HTR-8/SVneo (cell line): ENCODE data around the gene CLPSL2.

Experiments used
- DNase-seq: peaks from one replicate; pipeline ENCODE4 v3.0.0; 2011; ENCODE audit warnings: low spot score, mixed read lengths; ENCODE audit not compliant: insufficient read length
- FAIRE-seq: peaks from 2 replicates; lab custom pipeline; 2011; peaks lifted over from hg19 to GRCh38; lab: Jason Lieb, UNC

The CLPSL2 gene

DNA sequence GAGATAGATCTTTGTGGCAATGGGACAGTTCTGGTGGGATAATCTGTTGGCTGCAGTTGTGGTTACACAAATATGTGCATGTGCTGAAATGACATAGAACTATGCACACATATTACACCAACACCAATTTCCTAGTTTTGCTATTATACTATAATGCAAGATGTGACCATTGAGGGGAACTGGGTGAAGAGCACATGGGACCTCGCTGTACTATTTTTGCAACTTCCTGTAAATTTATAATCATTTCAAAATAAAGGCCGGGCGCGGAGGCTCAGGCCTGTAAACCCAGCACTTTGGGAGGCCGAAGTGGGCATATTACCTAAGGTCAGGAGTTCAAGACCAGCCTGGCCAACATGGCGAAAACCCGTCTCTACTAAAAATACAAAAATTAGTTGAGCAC, 30.9 kb upstream of the CLPSL2 start:
- DNase-seq = no peak
- FAIRE-seq = no peak

DNA sequence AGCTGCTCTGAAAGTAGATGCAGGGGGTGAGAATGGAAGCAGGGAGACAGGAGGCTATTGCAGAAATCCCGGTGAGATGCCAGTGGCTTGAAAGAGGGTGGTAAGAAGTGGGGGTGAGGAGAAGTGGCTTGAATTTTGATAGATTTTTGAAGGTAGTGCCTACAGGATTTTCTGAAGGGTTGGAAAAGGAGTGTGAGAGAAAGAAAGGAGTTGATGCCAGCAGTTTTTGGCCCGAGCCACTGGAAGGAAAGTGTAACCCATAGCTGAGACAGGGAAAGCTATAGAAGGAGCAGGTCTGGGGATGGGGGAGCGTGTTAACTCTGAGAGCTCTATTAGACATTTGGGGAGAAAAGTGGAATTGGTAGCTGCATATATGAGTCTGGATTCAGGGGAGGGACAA, 29.9 kb upstream of the CLPSL2 start:
- no peak for FAIRE-seq
- DNase-seq = no peak

DNA sequence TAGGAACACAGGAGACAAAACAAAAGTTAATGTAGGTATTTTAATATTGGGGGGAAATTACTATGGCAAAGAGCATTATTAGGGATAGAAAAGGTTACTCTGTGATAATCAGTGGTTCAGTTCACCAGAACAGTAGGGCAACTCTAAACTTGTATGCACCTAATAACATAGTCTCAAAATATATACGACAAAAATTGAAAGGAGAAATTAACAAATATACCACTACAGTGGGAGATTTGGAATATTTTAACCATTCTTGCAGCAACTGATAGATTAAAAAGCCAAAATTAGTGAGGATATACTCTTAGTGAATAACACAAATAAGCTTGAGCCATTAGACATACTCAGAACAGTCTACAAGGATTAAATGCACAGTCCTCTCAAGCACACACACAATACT, 28.5 kb upstream of the CLPSL2 start:
- FAIRE-seq (no peak), DNase-seq (no peak)

DNA sequence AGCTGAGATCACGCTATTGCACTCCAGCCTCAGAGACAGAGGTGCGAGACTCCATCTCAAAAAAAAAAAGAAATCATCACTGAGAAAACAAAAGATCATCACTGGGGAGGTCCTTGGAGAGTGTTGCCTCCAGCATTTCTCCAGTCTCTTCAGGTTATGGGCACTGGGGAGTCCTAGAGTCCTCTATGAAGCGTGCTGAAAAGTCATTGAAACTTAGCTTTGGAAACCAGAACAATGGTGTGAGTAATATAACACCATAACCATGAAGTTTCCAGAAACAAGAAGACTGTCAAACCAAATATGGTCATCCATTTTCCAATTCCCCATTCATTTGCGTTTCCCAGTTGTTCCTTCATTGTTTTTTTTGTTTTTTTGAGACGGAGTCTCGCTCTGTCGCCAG, 25.8 kb upstream of the CLPSL2 start:
- DNase-seq (no peak), FAIRE-seq (no peak)

DNA sequence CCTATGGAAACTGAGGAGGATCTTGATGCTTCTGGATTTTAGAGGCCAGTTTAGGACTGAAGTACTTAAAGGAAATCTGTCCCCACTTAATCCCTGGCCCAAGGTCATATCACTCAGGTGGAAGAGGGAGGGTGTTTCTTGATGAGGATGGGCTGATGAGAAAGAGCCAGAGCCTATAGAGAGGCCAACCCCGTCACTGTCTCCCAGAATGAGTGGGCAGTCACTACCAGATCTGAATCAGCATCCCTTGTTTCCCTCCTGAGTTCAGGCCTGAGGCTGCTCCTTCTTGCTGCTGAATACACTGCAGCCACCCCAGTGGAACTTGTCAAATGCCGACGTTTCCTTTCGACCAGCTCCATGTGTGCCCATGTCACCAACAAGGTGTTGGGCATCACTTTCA, 24.8 kb upstream of the CLPSL2 start:
- DNase-seq (no peak), FAIRE-seq (no peak)

DNA sequence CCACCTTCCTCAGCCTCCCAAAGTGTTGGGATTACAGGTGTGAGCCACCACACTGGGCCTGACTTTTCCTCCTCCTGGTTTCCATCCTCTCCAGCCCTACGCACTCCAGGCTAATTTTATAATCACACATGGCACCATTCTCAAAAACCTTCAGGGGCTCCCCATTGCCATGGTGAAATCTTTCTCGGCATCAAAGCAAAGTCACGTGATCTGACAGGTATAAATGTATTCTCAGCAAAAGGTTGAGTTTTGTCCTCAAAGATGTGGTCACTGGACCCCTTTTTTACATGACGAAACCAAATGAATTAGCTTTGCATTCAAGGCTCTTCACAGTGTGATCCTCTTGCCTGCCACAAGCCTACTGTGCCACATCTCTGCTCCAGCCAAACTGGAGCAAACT, 24.1 kb upstream of the CLPSL2 start:
- FAIRE-seq (no peak), DNase-seq (no peak)

DNA sequence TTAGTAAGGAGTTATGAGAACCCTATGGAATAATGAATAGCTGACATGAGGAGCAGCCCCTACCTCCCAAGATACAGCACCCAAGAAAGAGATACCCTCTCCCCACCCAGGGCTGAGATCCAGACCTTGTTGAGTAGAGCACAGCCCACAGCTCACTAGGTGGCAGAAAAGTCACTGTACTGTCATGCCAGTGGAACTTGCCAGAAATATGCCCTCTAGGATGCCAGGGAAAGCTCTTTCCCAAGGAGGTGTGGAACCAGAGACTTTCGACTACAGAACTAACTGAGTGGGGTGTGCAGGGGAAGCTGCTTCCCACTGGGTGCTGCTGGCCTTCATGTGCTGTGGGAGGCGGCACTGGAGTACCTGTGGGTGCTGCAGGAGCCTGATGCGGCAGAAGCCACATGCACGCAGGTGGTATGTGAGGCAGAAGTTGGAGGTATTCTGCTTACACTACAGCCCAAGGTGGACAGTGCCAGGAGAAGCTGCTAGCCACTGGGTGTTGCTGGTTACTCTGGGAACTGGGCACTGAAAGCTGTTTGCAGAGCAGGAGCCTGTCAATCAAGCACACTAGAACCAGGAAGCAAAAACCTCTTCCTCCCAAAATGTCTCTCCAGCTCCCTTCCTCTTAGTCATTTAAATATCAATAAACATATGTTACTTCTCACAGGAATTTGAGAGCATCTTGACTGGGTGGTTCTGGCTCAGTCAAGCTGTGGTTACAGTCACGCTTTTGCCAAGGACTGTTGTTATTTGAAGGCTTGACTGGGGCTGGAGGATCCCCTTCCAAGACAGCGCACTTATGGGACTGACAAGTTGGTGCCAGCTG, 21.7 kb upstream of the CLPSL2 start:
- DNase-seq = no peak
- no peak for FAIRE-seq

DNA sequence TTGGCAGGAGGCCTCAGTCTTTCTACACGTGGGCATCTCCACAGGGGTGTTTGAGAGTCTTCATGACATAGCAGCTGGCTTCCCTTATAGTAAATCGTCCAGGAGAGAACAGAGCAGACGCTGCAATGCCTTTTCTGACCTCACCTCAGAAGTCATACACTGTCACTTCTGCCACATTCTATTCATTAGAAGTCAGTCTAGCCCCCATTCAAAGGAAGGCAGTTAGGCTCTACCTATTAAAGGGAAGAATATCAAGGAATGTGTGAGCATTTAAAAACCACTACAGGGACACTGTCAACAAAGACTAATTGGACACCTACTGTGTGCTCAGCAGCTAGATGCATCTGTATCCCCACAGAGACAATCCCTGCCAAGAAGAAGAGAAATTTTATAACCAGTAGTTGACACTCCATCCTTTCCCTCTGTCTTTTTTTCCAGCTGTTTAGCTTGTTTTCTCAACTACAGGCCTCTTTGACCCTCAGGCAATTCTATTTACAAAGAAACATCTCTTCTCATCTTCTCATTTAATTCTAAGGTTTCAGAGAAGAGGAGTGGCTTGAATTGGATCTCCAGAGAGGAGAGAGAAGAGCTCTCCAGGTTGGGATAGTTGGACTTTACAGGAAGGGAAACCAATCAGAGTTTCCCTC, 21.0 kb upstream of the CLPSL2 start:
- DNase-seq = no peak
- no peak for FAIRE-seq

DNA sequence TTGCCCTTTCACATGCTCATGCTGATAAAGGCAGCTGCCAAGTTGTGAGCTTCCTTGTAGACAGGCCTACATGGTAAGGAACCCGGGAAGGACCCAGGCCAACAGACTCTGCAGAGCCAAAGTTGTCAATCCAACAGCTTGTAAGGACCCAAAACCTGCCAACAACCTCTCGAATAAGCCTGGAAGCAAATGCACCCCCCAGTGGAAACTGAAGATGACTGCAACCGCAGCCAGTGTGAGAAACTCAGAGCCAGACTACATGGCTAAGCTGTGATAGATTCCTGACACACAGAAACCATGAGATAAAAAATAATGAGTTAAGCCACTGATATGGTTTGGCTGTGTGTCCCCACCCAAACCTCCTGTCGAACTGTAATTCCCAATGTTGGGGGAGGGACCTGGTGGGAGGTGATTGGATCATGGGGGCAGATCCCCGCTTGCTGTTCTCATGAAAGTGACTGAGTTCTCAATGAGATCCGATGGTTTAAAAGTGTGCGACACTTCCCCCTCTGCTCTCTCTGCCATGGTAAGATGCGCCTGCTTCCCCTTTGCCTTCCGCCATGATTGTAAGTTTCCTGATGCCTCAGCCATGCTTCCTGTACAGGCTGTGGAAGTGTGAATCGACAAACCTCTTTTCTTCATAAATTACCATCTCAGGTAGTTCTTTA, 18.8 kb upstream of the CLPSL2 start:
- FAIRE-seq (no peak), DNase-seq (peak; percentile 57)

DNA sequence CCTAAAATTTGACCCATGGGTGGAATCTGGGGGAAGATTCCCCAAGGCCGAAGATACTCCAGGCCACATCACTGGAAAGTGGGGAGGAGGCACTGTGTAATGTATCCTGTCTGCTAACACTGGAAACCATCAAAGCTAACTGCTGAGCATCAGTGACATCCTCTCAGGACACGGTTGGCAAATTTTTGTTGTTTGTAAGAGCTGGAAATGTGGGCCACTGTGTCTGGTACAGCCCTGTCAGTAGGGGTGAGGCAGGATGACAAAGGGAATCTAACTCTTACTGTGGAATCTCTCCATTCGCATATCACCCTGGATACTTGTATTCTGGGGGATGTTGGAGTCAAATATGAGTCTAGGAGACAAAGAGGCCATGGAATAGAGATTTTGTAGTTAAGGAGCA, 17.0 kb upstream of the CLPSL2 start:
- no peak for FAIRE-seq
- DNase-seq = no peak

DNA sequence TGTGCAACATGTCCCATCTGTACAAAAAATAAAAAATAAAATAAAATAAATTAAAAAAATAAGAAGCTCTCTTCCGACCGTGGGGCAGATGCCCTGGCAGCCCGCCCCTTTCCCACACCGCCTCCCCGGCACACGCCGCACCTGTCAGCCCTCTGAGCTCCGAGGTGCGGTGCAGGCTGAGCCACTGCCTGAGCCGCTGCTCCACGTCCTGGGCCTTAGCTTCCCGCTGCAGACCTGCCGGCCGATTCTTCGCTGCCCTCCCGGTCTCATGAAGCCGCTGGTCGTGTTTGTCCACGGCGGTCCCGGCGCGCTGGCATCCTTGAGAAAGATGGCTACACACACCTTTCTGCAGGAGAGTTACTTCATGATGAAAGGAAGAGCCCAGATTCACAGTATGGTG, 10.7 kb upstream of the CLPSL2 start:
- FAIRE-seq = no peak
- no peak for DNase-seq

DNA sequence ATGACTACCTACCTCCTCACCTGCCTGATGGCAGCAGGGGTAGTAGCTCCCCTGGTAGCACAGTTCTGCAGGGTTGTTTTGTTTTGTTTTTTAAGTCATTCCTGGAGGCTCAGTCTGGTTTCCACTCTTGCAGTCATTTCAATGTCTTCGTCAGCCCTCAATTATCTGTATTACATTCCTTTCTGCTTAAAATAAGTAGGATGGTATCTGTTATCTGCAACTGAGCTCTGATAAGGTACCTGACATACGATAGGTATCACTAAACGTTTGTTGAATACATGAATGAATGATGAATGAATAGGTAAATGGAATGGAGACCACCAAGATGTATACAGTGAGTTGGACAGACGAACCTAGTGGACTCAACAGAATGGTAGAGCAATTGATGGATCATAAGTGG, 7.2 kb upstream of the CLPSL2 start:
- FAIRE-seq (no peak), DNase-seq (no peak)

DNA sequence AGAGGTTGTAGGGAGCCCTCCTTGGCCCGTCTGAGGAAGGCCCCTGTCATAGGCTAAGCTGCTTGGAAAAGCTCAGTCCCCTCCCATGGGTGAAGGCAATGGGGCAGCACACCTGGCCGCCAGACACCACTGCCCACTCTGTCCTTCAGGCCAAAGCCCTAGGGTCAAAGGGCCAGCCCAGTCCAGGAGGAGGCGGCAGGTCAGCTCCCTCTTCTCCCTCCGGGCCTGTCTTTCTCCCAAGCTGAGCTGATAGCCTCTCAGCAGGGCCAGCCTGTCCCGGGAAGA, 5.1 kb upstream of the CLPSL2 start:
- no peak for DNase-seq
- FAIRE-seq = no peak

DNA sequence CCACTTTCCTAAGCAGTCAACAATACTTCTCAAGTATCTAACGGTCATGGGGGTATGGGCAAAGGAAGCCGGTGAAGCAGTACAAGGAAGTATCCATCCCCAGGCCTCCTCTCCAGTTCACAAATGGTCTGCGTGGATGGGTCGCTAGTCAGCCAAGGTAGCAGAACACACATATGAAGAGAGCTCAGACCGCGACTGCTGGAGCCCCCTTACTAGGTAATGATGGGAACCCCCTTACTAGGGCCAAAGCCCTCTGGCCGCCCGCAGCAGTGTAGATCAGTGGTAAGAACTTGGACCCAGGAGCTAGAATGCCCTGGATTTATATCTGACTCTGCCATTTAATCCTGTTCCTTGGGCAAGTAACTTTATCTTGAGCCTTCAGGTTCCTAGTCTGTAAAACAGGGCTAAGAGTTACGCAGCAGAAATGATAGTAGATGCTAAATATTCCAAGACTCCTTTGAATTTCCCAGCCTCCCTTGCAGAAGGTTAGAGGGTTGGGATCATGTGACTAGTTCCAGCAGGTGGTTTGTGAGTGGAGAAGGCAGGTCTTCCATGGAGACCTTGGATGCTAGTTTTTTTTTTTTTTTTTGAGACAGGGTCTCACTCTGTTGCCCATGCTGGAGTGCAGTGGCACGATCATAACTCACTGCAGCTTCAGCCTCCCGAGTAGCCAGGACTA, 2.1 kb upstream of the CLPSL2 start:
- DNase-seq (no peak), FAIRE-seq (no peak)

DNA sequence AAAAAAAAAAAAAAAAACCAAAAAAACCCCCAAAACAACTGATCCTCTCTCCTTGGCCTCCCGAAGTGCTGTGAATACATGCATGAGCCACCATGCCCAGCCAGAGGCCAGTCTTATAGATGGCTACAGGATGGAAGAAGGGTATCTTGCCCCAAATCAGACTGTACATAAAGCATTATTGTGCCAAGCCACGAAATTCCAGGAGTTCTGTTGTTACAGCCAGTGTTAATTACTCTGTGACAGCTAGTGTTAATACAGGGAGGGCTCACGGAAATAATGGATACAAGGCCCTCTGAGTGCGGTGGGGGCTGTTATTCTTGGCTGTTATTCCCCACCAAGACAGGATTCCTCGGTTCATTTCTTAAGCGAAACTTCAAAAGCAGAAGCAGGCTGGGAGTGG, 1.4 kb upstream of the CLPSL2 start:
- DNase-seq (no peak), FAIRE-seq (no peak)

DNA sequence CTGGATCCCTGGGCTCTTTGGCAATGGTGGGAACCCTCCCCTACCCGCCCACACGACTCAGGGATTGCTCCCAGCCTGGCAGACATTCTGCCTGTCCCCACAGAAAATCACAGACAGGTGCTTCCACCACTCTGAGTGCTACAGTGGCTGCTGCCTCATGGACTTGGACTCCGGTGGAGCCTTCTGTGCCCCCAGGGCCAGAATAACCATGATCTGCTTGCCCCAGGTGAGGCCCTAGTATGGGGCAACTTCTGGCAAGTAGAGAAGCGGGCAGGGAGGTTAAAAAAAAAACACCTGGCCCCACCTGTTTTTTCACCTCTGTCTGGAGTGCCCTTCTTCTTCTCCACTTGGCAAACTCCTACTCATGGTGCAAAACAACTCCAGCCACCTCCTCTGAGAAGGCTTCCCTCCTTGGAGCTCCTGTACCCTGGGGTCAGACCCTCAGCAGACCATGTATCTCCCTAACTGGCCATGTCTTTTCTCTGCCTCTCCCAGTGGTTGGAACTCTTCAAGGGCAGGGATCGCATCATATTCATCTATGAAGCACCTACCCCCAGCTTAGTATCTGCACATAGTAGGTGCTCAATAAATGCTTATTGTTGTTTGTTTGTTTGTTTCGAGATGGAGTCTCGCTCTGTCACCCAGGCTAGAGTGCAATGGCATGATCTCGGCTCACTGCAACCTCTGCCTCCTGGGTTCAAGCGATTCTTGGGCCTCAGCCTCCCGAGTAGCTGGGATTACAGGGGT, 1.1 kb downstream of the CLPSL2 start:
- no peak for FAIRE-seq

DNA sequence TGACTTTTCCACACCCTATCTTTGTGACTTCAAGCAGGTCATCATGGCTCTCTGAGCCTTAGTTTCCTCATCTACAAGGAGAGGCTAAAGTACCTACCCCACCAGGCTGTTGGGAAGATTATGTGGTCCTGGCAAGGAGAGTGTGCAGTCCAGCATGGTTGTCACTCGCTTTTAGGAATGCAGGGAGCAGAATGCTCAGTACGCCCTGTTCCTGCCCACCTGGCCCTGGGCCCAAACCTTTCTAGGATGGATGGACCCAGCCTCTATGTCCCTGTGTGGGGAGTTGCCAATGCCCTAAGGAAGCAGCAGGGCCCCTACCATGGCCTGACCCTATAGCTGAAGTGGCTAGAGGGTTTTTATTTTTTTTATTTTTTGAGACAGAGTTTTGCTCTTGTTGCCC, 2.0 kb downstream of the CLPSL2 start:
- FAIRE-seq = no peak
- DNase-seq = no peak

More for the DNA sequence above, 1.1 kb downstream of the CLPSL2 start:
- DNase-seq = no peak

DNA sequence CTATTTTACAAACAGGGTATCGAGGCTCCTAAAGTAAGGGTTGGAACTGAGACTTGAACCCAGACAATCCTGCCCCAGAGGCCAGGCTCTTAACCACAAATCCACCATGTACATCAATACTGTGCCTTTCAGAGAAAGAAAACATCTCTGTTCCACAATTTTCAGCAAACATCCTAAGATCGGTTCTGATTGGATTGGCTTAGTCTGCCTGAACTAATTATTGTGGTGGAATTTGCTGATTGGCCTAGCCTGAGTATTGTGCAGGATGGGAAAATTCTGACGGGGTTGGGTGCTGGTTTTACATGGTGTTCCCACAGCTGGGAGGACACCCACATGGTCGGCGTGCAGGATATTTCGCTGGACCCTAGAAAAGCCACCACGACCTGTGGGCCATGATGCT, 4.3 kb downstream of the CLPSL2 start, which contains the start of gene CLPSL1:
Gene CLPSL1, plus strand, starts transcription at position 301 of the 400 bp plus-strand sequence. Its CDS starts 92 bp downstream, at position 393.
- no peak for FAIRE-seq
- DNase-seq = no peak

DNA sequence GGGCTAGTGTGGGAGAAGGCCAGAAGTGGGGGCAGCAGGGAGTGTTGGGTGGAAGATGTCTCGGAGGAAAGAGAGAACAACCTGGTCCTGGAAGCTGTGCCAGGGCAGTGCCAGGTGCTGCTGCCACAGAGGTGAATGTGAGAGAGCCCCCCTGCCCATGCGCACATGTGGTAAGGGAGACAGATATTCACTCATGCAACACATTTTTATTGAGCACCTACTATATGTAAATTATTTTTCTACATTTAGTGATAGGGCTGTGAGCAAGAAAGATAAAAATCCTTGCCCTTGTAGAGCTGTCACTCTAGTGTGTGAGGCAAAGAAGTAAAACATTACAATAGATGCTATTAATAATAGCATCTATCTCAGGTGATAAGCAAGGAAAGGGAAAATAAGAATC, 4.9 kb downstream of the CLPSL2 start:
- DNase-seq (no peak), FAIRE-seq (no peak)

DNA sequence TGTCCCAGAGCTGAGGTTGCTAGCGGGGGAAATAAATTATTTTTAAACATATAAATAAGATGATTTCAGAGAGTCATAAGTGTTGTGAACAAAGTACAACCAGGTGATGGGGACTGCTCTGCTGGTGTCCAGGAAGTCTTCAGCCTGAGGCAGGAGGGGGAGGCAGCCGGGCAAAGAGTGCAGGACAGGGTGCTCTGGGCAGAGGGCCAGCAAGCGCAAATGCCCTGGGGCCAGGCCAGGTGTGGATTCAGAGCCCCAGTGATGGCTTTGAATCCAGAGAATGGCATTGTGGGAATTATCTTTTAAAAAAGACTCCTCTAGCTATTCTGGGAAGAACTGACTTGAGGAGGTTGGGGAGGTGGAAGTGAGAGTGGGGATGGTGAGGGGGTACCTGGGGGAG, 6.0 kb downstream of the CLPSL2 start:
- DNase-seq (no peak), FAIRE-seq (no peak)
